ENCODE data around the gene TMEM220. TPM values are rescaled to one million over a fixed set of nuclear protein-coding genes. Genes with fewer than 3 reads are reported as not detected.

Gene TMEM220
- total RNA-seq, 1 experiment from 2014 or later: 4.0 TPM

DNA sequence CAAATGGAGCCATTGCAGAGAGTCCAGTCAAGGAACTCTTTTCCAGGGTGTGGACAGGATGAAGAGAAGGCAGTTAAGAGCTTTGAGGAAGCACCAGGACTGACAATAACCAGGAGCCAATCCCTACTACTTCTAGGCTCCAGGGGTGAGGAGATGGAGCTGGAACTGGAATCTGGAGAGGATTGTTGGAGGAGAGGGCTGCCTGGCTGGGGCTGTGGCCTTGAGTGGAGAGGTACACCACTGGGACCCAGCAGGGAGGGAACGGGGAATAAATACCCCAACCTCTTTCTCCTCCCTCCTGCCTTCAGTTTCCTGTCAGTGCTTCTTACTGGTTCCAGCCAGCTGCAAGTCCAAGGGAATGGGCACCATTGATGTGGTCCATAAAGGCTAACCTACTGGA lies 32.2 kb upstream of the TMEM220 start:
- ATAC-seq: no peak
- no peaks in the 10 kb centered on the region for H3K27me3 Mint-ChIP-seq (ENCODE audit: low read depth)
- DNase-seq (ENCODE audit: low spot score): no peak
- peaks cover 3% of the 10 kb centered on the region; the same call in 1 of the 2 replicates for H3K36me3 Mint-ChIP-seq
- H3K4me3 Mint-ChIP-seq: no peak overlapping the region
- CTCF ChIA-PET: interaction anchor here (1.1 to 2.2 kb wide), 3 partner anchors 11 to 144 kb away, joined by 3 to 6 read pairs (median 6); no protein-coding TSS in a partner anchor
- no peak overlapping the region for H3K27ac Mint-ChIP-seq
- POLR2A ChIA-PET: no interaction called here
- H3K9me3 Mint-ChIP-seq: no peaks in the 10 kb centered on the region
- TF ChIP-seq, protein P1, sequence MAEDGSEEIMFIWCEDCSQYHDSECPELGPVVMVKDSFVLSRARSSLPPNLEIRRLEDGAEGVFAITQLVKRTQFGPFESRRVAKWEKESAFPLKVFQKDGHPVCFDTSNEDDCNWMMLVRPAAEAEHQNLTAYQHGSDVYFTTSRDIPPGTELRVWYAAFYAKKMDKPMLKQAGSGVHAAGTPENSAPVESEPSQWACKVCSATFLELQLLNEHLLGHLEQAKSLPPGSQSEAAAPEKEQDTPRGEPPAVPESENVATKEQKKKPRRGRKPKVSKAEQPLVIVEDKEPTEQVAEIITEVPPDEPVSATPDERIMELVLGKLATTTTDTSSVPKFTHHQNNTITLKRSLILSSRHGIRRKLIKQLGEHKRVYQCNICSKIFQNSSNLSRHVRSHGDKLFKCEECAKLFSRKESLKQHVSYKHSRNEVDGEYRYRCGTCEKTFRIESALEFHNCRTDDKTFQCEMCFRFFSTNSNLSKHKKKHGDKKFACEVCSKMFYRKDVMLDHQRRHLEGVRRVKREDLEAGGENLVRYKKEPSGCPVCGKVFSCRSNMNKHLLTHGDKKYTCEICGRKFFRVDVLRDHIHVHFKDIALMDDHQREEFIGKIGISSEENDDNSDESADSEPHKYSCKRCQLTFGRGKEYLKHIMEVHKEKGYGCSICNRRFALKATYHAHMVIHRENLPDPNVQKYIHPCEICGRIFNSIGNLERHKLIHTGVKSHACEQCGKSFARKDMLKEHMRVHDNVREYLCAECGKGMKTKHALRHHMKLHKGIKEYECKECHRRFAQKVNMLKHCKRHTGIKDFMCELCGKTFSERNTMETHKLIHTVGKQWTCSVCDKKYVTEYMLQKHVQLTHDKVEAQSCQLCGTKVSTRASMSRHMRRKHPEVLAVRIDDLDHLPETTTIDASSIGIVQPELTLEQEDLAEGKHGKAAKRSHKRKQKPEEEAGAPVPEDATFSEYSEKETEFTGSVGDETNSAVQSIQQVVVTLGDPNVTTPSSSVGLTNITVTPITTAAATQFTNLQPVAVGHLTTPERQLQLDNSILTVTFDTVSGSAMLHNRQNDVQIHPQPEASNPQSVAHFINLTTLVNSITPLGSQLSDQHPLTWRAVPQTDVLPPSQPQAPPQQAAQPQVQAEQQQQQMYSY (CRISPR knock-in tag; IDR thresholded peaks at IDR 0.05): peak; percentile 62; the same call in 1 of the 2 replicates
- no peak for TF ChIP-seq ZNF671 (CRISPR knock-in tag; IDR thresholded peaks at IDR 0.05)
- peaks cover 20% of the 10 kb centered on the region for H3K4me1 Mint-ChIP-seq

DNA sequence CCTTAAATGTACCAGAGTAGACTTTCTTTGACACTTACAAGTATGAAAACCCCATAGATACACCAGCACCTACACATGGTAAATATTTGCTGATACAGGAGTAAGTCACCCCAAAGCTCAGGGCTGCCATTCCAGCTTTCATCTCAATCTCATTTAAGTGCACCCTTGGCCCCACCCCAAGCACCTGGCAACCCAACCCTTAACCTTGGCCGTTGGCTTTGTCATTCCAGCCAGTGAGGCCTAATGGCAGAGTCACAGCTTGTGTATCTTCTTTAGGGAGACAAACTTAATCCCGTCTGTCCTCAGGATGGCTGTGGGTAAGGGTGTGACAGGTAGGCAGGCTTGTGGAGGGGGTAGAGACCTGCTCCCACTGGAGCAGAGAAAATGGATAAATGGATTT lies 31.5 kb upstream of the TMEM220 start:
- peaks cover 28% of the 10 kb centered on the region for H3K4me1 Mint-ChIP-seq
- TF ChIP-seq, protein P2, sequence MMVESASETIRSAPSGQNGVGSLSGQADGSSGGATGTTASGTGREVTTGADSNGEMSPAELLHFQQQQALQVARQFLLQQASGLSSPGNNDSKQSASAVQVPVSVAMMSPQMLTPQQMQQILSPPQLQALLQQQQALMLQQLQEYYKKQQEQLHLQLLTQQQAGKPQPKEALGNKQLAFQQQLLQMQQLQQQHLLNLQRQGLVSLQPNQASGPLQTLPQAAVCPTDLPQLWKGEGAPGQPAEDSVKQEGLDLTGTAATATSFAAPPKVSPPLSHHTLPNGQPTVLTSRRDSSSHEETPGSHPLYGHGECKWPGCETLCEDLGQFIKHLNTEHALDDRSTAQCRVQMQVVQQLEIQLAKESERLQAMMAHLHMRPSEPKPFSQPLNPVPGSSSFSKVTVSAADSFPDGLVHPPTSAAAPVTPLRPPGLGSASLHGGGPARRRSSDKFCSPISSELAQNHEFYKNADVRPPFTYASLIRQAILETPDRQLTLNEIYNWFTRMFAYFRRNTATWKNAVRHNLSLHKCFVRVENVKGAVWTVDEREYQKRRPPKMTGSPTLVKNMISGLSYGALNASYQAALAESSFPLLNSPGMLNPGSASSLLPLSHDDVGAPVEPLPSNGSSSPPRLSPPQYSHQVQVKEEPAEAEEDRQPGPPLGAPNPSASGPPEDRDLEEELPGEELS (CRISPR knock-in tag; IDR thresholded peaks at IDR 0.05): no peak
- TF ChIP-seq, protein P3, sequence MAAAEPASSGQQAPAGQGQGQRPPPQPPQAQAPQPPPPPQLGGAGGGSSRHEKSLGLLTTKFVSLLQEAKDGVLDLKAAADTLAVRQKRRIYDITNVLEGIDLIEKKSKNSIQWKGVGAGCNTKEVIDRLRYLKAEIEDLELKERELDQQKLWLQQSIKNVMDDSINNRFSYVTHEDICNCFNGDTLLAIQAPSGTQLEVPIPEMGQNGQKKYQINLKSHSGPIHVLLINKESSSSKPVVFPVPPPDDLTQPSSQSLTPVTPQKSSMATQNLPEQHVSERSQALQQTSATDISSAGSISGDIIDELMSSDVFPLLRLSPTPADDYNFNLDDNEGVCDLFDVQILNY (CRISPR knock-in tag; IDR thresholded peaks at IDR 0.05): no peak
- TF ChIP-seq, protein P4, sequence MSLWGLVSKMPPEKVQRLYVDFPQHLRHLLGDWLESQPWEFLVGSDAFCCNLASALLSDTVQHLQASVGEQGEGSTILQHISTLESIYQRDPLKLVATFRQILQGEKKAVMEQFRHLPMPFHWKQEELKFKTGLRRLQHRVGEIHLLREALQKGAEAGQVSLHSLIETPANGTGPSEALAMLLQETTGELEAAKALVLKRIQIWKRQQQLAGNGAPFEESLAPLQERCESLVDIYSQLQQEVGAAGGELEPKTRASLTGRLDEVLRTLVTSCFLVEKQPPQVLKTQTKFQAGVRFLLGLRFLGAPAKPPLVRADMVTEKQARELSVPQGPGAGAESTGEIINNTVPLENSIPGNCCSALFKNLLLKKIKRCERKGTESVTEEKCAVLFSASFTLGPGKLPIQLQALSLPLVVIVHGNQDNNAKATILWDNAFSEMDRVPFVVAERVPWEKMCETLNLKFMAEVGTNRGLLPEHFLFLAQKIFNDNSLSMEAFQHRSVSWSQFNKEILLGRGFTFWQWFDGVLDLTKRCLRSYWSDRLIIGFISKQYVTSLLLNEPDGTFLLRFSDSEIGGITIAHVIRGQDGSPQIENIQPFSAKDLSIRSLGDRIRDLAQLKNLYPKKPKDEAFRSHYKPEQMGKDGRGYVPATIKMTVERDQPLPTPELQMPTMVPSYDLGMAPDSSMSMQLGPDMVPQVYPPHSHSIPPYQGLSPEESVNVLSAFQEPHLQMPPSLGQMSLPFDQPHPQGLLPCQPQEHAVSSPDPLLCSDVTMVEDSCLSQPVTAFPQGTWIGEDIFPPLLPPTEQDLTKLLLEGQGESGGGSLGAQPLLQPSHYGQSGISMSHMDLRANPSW (CRISPR knock-in tag; conservative IDR thresholded peaks at IDR 0.05; ENCODE audit: low read depth): no peak
- TF ChIP-seq, protein P5, sequence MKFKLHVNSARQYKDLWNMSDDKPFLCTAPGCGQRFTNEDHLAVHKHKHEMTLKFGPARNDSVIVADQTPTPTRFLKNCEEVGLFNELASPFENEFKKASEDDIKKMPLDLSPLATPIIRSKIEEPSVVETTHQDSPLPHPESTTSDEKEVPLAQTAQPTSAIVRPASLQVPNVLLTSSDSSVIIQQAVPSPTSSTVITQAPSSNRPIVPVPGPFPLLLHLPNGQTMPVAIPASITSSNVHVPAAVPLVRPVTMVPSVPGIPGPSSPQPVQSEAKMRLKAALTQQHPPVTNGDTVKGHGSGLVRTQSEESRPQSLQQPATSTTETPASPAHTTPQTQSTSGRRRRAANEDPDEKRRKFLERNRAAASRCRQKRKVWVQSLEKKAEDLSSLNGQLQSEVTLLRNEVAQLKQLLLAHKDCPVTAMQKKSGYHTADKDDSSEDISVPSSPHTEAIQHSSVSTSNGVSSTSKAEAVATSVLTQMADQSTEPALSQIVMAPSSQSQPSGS (CRISPR knock-in tag; IDR thresholded peaks at IDR 0.05; ENCODE audit: borderline replicate concordance, low read depth): no peak
- TF ChIP-seq NFE2L1 (CRISPR knock-in tag; IDR thresholded peaks at IDR 0.05) (no peak), ATF1 (CRISPR knock-in tag; IDR thresholded peaks at IDR 0.05) (no peak), ZNF138 (CRISPR knock-in tag; conservative IDR thresholded peaks at IDR 0.05) (no peak), FOXK1 (CRISPR knock-in tag; IDR thresholded peaks at IDR 0.05) (no peak), NR2C2 (CRISPR knock-in tag; IDR thresholded peaks at IDR 0.05) (no peak), ZNF263 (CRISPR knock-in tag; IDR thresholded peaks at IDR 0.05; ENCODE audit: low read depth) (no peak), NFATC4 (CRISPR knock-in tag; IDR thresholded peaks at IDR 0.05) (no peak), IRF2 (CRISPR knock-in tag; IDR thresholded peaks at IDR 0.05; ENCODE audit: borderline replicate concordance, low read depth) (no peak), OVOL2 (CRISPR knock-in tag; IDR thresholded peaks at IDR 0.05; ENCODE audit: borderline replicate concordance) (no peak), GABPB1 (CRISPR knock-in tag; IDR thresholded peaks at IDR 0.05) (no peak)
- TF ChIP-seq, protein P6, sequence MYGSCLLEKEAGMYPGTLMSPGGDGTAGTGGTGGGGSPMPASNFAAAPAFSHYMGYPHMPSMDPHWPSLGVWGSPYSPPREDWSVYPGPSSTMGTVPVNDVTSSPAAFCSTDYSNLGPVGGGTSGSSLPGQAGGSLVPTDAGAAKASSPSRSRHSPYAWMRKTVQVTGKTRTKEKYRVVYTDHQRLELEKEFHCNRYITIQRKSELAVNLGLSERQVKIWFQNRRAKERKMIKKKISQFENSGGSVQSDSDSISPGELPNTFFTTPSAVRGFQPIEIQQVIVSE (CRISPR knock-in tag; IDR thresholded peaks at IDR 0.05; ENCODE audit: borderline replicate concordance): no peak
- no peaks in the 10 kb centered on the region for H3K27me3 Mint-ChIP-seq (ENCODE audit: low read depth)
- ATAC-seq (no peak), DNase-seq (ENCODE audit: low spot score) (no peak)
- H3K27ac Mint-ChIP-seq: no peak overlapping the region
- no peaks in the 10 kb centered on the region for H3K9me3 Mint-ChIP-seq
- peaks cover 3% of the 10 kb centered on the region; the same call in 1 of the 2 replicates for H3K36me3 Mint-ChIP-seq
- H3K4me3 Mint-ChIP-seq: no peak overlapping the region
- CTCF ChIA-PET: interaction anchor here (0.6 to 2.2 kb wide), 3 partner anchors 11 to 84 kb away, joined by 3 to 6 read pairs (median 3); no protein-coding TSS in a partner anchor
- POLR2A ChIA-PET: no interaction called here
